Epidermal melanocyte (primary cell): Measurements from ENCODE around the gene PLEKHM3.
A peak's percentile ranks its signal among the peaks of the same experiment; 100 is the strongest.
"Not testable (repeated sequence)": the region's sequence is repeated elsewhere in the genome, so short reads cannot be mapped to it uniquely, and the experiment has no call there.

Experiments used
- DNase-seq: peaks from one replicate; pipeline ENCODE4 v3.0.0; 2011; ENCODE audit warnings: low spot score; ENCODE audit not compliant: insufficient read length

PLEKHM3 gene

GRCh38 chr2:207926133-207926988, 99.0 kb downstream of the PLEKHM3 start:
- DNase-seq = peak; percentile 30

GRCh38 chr2:207925601-207926000, 99.7 kb downstream of the PLEKHM3 start:
- DNase-seq = no peak

- DNase-seq = no peak
Observed at GRCh38 chr2:207921606-207922005, 103.7 kb downstream of the PLEKHM3 start.

GRCh38 chr2:207920721-207921120, 104.6 kb downstream of the PLEKHM3 start:
- no peak for DNase-seq

GRCh38 chr2:207920321-207920720, 105.0 kb downstream of the PLEKHM3 start:
- no peak for DNase-seq

- no peak for DNase-seq
Observed at GRCh38 chr2:207919164-207919919, 106.0 kb downstream of the PLEKHM3 start.

- DNase-seq = no peak
Observed at GRCh38 chr2:207914716-207915115, 110.6 kb downstream of the PLEKHM3 start.

GRCh38 chr2:207913772-207914358, 111.5 kb downstream of the PLEKHM3 start:
- no peak for DNase-seq

- DNase-seq = no peak
Observed at GRCh38 chr2:207911856-207912255, 113.5 kb downstream of the PLEKHM3 start.

- DNase-seq = no peak
Observed at GRCh38 chr2:207911215-207911614, 114.1 kb downstream of the PLEKHM3 start.

GRCh38 chr2:207906495-207906894, 118.8 kb downstream of the PLEKHM3 start:
- not testable (repeated sequence) for DNase-seq

- DNase-seq = no peak
Observed at GRCh38 chr2:207905546-207905945, 119.8 kb downstream of the PLEKHM3 start.

- DNase-seq = no peak
Observed at GRCh38 chr2:207903236-207903635, 122.1 kb downstream of the PLEKHM3 start.

- no peak for DNase-seq
Observed at GRCh38 chr2:207902821-207903220, 122.5 kb downstream of the PLEKHM3 start.

- no peak for DNase-seq
Observed at GRCh38 chr2:207901829-207902228, 123.5 kb downstream of the PLEKHM3 start.

- DNase-seq = no peak
Observed at GRCh38 chr2:207901401-207901800, 123.9 kb downstream of the PLEKHM3 start.

GRCh38 chr2:207898354-207898695, 127.0 kb downstream of the PLEKHM3 start:
- DNase-seq = no peak

GRCh38 chr2:207897541-207898353, 127.6 kb downstream of the PLEKHM3 start:
- no peak for DNase-seq

- DNase-seq = no peak
Observed at GRCh38 chr2:207896525-207897285, 128.6 kb downstream of the PLEKHM3 start.

GRCh38 chr2:207895274-207895860, 130.0 kb downstream of the PLEKHM3 start:
- no peak for DNase-seq
